Measurements from ENCODE around the gene CTAGE9.

The CTAGE9 gene

GRCh38 chr6:131682442-131682841 lies 28.4 kb downstream of the CTAGE9 start:
- TF ChIP-seq, protein P1, sequence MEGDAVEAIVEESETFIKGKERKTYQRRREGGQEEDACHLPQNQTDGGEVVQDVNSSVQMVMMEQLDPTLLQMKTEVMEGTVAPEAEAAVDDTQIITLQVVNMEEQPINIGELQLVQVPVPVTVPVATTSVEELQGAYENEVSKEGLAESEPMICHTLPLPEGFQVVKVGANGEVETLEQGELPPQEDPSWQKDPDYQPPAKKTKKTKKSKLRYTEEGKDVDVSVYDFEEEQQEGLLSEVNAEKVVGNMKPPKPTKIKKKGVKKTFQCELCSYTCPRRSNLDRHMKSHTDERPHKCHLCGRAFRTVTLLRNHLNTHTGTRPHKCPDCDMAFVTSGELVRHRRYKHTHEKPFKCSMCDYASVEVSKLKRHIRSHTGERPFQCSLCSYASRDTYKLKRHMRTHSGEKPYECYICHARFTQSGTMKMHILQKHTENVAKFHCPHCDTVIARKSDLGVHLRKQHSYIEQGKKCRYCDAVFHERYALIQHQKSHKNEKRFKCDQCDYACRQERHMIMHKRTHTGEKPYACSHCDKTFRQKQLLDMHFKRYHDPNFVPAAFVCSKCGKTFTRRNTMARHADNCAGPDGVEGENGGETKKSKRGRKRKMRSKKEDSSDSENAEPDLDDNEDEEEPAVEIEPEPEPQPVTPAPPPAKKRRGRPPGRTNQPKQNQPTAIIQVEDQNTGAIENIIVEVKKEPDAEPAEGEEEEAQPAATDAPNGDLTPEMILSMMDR (conservative IDR thresholded peaks at IDR 0.05): no peak
- no peak for TF ChIP-seq ZFX (IDR thresholded peaks at IDR 0.05)
- peak overlapping the region; percentile 70; the same call in 1 of the 2 replicates for H3K27ac ChIP-seq

DNA sequence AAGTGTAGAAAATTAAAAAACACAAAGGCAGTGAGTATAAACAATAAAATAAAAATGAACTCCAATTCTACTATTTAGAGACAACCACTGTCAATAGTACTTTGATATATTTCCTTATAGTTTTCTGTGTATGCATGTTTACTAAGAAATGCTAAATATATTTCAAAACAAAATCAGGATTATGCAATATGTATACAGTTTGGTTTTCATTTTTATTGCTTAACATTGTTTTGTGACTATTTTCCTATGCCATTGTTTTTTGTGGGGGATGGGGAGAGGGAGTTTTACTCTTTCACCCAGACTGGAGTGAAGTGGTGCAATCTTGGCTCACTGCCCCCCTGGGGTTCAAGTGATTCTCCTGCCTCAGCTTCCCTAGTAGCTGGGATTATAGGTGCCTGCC lies 29.2 kb downstream of the CTAGE9 start:
- peak overlapping the region; percentile 70 for H3K27ac ChIP-seq
- no peak for TF ChIP-seq ZFX (IDR thresholded peaks at IDR 0.05)
- TF ChIP-seq, protein P1 (conservative IDR thresholded peaks at IDR 0.05): no peak

DNA sequence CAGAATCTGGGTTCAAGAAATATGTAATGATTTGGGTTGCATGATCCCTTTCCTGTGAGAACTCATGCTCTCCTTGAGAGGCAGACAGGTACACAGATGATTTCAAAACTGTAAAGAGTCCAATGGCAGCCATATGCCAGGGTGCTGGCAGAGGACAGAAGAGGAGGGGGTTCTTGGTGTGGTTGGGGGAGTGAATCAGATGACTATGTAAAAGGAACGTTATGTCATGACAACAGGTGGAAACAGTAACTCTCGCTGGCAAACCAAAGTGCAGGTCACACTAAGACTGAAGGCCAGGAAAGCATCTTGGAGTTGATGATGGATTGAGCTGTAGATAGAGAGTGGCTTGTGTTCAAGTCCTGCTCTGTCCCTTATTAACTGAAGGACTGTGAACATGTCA lies 29.9 kb downstream of the CTAGE9 start:
- no peak for TF ChIP-seq ZFX (IDR thresholded peaks at IDR 0.05)
- TF ChIP-seq, protein P1 (conservative IDR thresholded peaks at IDR 0.05): no peak

DNA sequence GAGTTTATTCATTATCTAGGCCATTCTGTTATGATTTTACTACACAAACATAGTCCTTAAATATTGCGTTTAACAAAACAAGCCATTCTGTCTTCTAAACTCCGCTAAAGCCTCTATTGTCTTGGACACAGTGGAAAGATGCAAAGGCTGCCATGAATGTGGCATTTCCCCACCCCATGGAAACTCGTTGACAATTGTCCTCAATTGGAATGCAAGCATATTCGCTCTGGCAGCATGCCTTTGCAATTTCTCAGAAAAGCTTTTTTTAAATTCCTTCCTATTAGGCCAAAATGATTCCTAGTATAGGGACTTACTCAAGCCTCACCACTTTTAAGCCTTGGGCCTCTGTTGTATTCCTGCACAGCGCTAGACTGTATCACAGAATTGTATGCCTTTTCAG lies 32.4 kb downstream of the CTAGE9 start:
- no peak overlapping the region for H3K27ac ChIP-seq

More for the DNA sequence above, 29.9 kb downstream of the CTAGE9 start:
- no peak overlapping the region for H3K27ac ChIP-seq

DNA sequence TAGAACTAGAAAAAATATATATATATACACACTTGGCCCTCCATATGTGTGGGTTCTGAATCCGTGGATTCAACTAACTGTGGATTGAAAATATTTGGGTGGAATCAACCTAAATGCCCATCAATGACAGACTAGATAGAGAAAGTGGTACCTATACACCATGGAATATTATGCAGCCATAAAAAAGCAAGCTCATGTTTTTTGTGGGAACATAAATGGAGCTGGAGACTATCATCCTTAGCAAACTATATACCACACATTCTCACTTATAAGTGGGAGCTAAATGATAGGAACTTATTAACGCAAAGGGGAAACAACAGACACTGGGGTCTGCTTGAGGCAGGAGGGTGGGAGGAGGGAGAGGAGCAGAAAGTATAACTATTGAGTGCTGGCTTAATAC lies 37.6 kb downstream of the CTAGE9 start:
- TF ChIP-seq, protein P1 (conservative IDR thresholded peaks at IDR 0.05): no peak
- no peak for TF ChIP-seq ZFX (IDR thresholded peaks at IDR 0.05)
- no peak overlapping the region for H3K27ac ChIP-seq

More for the DNA sequence above, 32.4 kb downstream of the CTAGE9 start:
- no peak for TF ChIP-seq ZFX (IDR thresholded peaks at IDR 0.05)
- TF ChIP-seq, protein P1 (conservative IDR thresholded peaks at IDR 0.05): no peak

- TF ChIP-seq, protein P1 (conservative IDR thresholded peaks at IDR 0.05): no peak
- TF ChIP-seq ZFX (IDR thresholded peaks at IDR 0.05): no peak
- H3K27ac ChIP-seq: no peak overlapping the region
These were observed 40.9 kb downstream of the CTAGE9 start for GRCh38 chr6:131669891-131670290.

GRCh38 chr6:131663578-131664165 lies 47.1 kb downstream of the CTAGE9 start:
- TF ChIP-seq, protein P1 (conservative IDR thresholded peaks at IDR 0.05): no peak
- TF ChIP-seq ZFX (IDR thresholded peaks at IDR 0.05): no peak
- H3K27ac ChIP-seq: no peak overlapping the region

Measured in C4-2B (cell line).